ENCODE results near the gene SEMA6A.

The SEMA6A gene

DNA sequence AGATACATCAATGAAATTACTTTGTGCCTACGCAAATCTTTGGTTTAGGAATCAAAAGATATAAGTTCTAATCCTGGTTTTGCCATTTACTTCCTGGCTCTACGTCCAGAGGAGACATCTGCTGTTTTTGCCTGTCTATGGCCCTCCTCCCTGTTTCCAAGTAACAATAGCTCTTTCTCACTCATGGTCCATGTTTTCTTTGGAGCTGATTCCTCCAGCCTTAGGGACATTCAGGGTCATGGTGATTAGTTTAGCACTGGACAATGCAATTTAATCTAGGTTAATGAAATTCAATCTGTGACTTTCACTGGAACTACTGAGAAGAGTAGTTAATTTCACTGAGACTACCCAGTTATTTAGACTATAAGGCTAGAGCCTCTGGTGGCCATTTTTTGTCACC lies 170.6 kb downstream of the SEMA6A start:
- DNase-seq (ENCODE audit: low read depth) = no peak

DNA sequence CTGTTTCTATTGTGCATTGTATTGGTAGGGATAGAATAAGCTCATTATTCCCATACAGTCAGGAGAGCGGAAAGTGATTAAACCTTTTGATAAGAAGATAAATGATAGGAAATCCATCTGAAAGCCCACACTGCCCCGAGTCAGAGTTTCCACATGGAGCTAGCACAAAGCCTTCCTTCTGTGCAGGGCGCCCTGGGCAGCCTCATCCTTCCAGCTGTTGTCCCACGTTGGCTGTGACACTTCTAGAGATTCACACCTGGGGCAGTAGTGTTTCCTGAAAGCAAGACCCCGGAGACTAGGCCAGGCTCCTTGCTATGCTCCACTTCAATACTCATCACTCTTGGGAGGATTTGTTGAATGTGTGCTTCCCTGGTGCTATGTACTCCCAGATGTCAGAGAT lies 172.4 kb downstream of the SEMA6A start:
- no peak for DNase-seq (ENCODE audit: low read depth)

DNA sequence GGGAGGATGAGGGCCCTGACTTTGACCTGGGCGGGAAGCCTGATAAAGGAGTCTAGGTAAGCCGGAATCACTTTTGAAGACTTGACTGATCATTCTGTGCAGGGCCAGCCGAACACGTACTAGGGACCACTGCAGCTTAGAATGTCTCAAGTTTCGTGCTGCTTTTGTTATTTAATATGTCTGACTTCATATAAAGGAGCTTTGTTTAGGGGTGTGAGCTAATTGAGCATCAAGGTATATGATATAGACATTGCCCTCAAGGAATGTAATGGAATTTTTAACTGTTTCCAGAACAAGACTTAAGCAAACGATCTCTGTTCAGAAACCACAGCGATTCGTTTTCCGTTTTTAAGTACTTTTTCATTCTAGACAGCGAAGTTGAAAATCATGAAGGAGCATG lies 173.0 kb downstream of the SEMA6A start:
- no peak for DNase-seq (ENCODE audit: low read depth)

DNA sequence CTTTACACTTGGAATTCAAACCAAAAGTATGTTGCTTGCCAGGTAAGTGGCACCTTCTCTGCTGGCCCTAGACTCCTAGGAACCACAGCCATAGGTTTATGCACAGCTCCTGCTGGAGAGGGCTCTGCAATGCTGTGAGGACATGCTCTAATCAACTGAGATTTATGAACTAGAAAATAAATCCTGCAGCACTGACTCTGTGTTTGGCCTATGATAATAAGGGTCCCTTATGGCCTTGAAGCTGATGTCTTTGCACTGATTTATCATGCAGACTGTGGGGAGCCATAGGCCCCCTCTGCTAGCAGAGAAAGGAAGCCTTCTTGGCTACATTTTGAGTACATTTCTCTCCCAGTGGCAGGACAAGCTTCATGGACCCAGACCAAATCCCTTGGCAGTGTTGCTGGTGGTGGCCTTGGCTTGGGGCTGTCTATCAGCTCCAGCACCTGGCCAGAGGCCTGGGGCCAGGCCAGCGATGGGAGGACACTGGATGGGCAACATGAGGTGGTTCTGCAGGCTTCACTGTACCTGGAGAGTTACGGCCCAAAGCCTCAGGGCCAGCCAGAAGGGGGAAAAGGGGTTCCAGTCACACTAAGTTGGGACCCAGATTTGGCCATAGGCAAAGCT lies 178.0 kb downstream of the SEMA6A start:
- no peak for DNase-seq (ENCODE audit: low read depth)

GRCh38 chr5:116395631-116396203 lies 178.9 kb downstream of the SEMA6A start:
- no peak for DNase-seq (ENCODE audit: low read depth)

GRCh38 chr5:116395226-116395625 lies 179.4 kb downstream of the SEMA6A start:
- no peak for DNase-seq (ENCODE audit: low read depth)

DNA sequence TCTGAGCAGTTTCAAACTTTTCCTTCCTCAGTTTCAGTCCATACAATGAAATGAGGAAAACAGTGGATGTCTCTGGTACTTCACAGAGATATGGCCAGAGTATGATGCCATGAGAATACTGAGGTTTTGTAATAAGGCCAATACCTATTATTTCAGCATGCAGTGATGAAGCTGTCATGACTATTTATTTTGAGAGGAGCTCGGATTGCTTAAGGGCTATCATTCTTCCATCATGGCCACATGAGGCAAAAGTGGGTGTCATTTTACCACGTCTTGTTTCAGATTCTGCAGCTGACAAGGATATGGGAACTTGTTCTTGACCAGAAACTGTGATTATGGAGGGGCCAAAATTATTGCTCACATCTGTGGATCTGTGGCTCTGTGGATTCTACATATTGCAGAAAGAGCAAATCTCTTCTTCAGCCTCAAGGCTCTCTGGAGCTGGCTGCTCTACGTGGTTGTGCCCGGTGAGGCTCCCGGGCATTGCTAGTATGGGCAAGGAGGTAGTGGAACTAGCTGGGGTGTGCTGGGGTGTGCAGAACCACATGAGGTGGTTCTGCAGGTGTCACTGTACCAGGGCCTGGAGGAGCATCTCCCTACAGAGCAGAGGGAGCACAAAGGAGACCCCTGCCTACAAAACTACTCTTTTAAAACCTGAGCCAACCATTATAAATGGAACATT lies 180.3 kb downstream of the SEMA6A start:
- DNase-seq (ENCODE audit: low read depth) = peak; percentile 10
